ENCODE data around the gene CELA1. TPM values are rescaled to one million over a fixed set of nuclear protein-coding genes. Genes with fewer than 3 reads are reported as not detected.

Gene CELA1
- not detected for total RNA-seq
- polyA plus RNA-seq, result not detected
- long read RNA-seq, donor 1, result 0 reads
- long read RNA-seq, donor 2, result 0 reads

DNA sequence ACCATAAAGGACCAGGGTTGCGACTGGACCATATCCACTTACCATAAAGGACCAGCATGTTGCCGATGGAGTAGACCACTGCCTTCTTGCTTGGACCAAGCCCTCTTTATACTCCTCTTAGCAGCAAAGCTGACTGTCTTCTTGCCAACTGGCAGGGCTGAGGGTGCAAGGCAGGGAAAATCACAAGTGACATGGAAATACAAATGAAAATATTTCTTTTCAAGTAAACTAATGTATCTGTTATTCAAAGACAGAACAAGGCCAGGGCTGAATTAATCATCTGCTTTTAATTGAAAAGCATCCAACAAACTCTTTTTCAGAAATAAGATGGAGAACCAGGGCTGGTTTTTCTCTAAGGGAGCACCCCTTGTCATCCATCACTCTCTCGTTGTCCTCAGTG lies at the start of gene CELA1:
Gene CELA1 (minus strand): TSS at position 99 of the 400 bp plus-strand sequence. CDS start 41 bp downstream, at position 58.
- DNase-seq, result no peak
- Histone ChIP-seq H3K4me1 (ENCODE audit: control insufficient read depth in 1 of 2, insufficient read depth in 2 of 2, low read length in 2 of 2) (no peaks in the 10 kb centered on the region), H3K4me3 (ENCODE audit: low read length in 2 of 2) (no peak within 1 kb of the TSS), H3K27ac (ENCODE audit: low read depth in 1 of 2, low read length in 2 of 2) (no peak within 1 kb of the TSS), H3K9me3 (ENCODE audit: control insufficient read depth, low read length) (no peaks in the 10 kb centered on the region), H3K27me3 (ENCODE audit: control insufficient read depth in 1 of 2, insufficient read depth in 2 of 2, low read length in 1 of 2) (no peaks in the 10 kb centered on the region), H3K36me3 (ENCODE audit: control insufficient read depth in 1 of 2, insufficient read depth in 2 of 2, low read length in 1 of 2) (no peaks in the 10 kb centered on the region)
- ATAC-seq (ENCODE audit: low FRiP score), result no peak
- WGBS, 2 donors, result 88% methylated on average over 3 of the region's 3 CpGs
- intact Hi-C loops (cut with DNase I), result loop anchor here in 1 of 2 donors (10.0 kb wide), 1 partner anchor 302 kb away; the partner anchor contains the start of gene LETMD1

DNA sequence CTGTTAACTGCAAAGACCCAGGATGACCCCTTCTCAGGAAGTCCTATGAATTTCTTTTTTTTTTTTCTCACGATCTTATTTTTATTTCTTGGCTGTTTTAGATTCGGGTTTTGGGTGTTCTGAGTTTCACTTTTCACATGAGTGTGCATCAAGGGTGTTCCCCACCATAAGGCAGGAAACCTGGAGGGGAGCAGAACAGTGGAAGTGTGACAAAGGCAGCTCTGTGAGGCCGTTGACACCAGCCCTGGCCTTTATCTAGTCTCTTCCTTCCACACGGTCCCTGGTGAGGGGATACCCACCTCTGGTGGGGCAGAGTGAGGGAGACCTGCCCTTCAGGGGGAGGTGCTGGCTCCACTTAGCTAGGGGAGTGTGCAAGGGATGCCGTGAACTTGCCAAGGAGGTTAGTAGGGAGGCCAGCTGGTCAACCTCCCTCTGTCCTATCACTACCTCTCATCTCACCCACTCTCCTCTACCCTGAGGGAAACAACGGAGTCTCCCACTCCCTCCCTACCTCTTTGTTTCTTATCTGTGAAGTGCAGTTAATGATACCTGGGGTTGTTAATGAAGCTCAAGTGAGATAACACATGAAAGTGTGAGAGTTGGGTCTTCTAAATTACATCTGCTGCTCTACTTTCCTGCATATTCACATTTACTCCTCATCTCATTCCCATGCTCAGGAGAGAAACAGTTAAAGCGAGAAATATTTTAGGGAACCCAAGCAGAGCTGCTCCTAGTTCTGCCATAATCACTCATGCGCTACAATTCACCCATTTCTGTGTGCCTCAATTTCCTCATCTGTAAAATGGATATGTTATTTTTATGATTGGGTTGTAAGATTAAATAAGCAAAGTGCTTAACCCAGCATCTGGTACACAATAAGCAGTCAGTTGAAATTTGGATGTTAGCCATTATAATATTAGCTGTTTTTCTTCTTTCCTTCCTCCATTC lies 49.1 kb upstream of the CELA1 start:
- no peaks in the 10 kb centered on the region for H3K27me3 ChIP-seq (ENCODE audit: control insufficient read depth in 1 of 2, insufficient read depth in 2 of 2, low read length in 1 of 2)
- H3K9me3 ChIP-seq (ENCODE audit: control insufficient read depth, low read length), result no peaks in the 10 kb centered on the region
- intact Hi-C loops (cut with DNase I), result no loop called here
- H3K4me1 ChIP-seq (ENCODE audit: control insufficient read depth in 1 of 2, insufficient read depth in 2 of 2, low read length in 2 of 2), result no peaks in the 10 kb centered on the region
- DNase-seq (no peak), ATAC-seq (ENCODE audit: low FRiP score) (no peak)
- no peak overlapping the region for H3K4me3 ChIP-seq (ENCODE audit: low read length in 2 of 2)
- H3K27ac ChIP-seq (ENCODE audit: low read depth in 1 of 2, low read length in 2 of 2), result no peak overlapping the region
- H3K36me3 ChIP-seq (ENCODE audit: control insufficient read depth in 1 of 2, insufficient read depth in 2 of 2, low read length in 1 of 2), result no peaks in the 10 kb centered on the region
- WGBS, 2 donors, result 59 to 62% methylated on average over 8 of the region's 8 CpGs

- Histone ChIP-seq H3K4me1 (ENCODE audit: control insufficient read depth in 1 of 2, insufficient read depth in 2 of 2, low read length in 2 of 2) (no peaks in the 10 kb centered on the region), H3K27ac (ENCODE audit: low read depth in 1 of 2, low read length in 2 of 2) (no peak overlapping the region), H3K27me3 (ENCODE audit: control insufficient read depth in 1 of 2, insufficient read depth in 2 of 2, low read length in 1 of 2) (no peaks in the 10 kb centered on the region), H3K9me3 (ENCODE audit: control insufficient read depth, low read length) (no peaks in the 10 kb centered on the region), H3K36me3 (ENCODE audit: control insufficient read depth in 1 of 2, insufficient read depth in 2 of 2, low read length in 1 of 2) (no peaks in the 10 kb centered on the region), H3K4me3 (ENCODE audit: low read length in 2 of 2) (no peak overlapping the region)
- WGBS, 2 donors, result 91 to 92% methylated on average over 14 of the region's 14 CpGs
- peak in 1 of 2 donors; percentile 57 for DNase-seq
- no peak for ATAC-seq (ENCODE audit: low FRiP score)
- intact Hi-C loops (cut with DNase I), result no loop called here
Observed at GRCh38 chr12:51393676-51394545, 47.4 kb upstream of the CELA1 start.

DNA sequence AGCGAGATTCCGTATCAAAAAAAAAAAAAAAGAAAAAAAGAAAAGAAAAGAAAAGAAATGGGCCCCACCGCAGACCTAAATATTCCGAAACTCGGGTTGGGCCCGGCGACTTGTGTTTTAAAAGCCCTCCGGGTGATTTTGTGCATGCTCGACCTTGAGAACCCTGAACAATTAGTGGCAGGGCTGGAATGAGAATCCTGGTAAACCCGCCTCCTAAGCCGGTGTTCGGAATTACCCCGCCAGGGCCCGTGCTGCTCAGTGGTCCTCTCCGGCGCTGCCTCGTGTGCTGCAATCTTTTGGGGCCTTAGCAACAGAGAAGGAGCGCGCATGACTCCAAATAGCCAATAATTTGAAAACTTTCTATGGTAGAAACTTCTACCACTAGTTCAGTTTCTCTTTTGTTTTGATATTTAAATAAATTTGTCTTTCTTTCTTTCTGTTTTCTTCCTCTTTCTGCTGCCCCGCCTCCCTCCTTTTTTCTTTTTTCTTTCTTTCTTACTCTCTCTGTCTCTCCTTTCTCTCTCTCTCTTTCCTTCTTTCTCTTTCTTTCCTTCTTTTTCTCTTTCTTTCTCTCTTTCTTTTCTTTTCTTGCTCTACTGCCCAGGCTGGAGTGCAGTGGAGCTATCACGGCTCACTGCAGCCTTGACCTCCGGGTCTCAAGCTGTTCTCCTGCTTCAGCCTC lies 46.2 kb upstream of the CELA1 start:
- DNase-seq, result no peak
- H3K4me3 ChIP-seq (ENCODE audit: low read length in 2 of 2), result no peak overlapping the region
- no peak for ATAC-seq (ENCODE audit: low FRiP score)
- H3K27ac ChIP-seq (ENCODE audit: low read depth in 1 of 2, low read length in 2 of 2), result no peak overlapping the region
- H3K9me3 ChIP-seq (ENCODE audit: control insufficient read depth, low read length), result no peaks in the 10 kb centered on the region
- intact Hi-C loops (cut with DNase I), result no loop called here
- no peaks in the 10 kb centered on the region for H3K27me3 ChIP-seq (ENCODE audit: control insufficient read depth in 1 of 2, insufficient read depth in 2 of 2, low read length in 1 of 2)
- H3K36me3 ChIP-seq (ENCODE audit: control insufficient read depth in 1 of 2, insufficient read depth in 2 of 2, low read length in 1 of 2), result no peaks in the 10 kb centered on the region
- 30 to 36% methylated on average over 22 of the region's 22 CpGs for WGBS, 2 donors
- H3K4me1 ChIP-seq (ENCODE audit: control insufficient read depth in 1 of 2, insufficient read depth in 2 of 2, low read length in 2 of 2), result no peaks in the 10 kb centered on the region

- intact Hi-C loops (cut with DNase I), result no loop called here
- 0 to 1% methylated on average over 38 to 73 of the region's 73 CpGs for WGBS, 2 donors
- ATAC-seq (ENCODE audit: low FRiP score) (peak; percentile 36), DNase-seq (peak; percentile 65 to 78)
- H3K9me3 ChIP-seq (ENCODE audit: control insufficient read depth, low read length), result no peaks in the 10 kb centered on the region
- no peaks in the 10 kb centered on the region for H3K4me1 ChIP-seq (ENCODE audit: control insufficient read depth in 1 of 2, insufficient read depth in 2 of 2, low read length in 2 of 2)
- H3K36me3 ChIP-seq (ENCODE audit: control insufficient read depth in 1 of 2, insufficient read depth in 2 of 2, low read length in 1 of 2), result no peaks in the 10 kb centered on the region
- peak within 1 kb of the TSS; percentile 36 to 44 for H3K4me3 ChIP-seq (ENCODE audit: low read length in 2 of 2)
- no peaks in the 10 kb centered on the region for H3K27me3 ChIP-seq (ENCODE audit: control insufficient read depth in 1 of 2, insufficient read depth in 2 of 2, low read length in 1 of 2)
- no peak within 1 kb of the TSS for H3K27ac ChIP-seq (ENCODE audit: low read depth in 1 of 2, low read length in 2 of 2)
Observed at GRCh38 chr12:51391283-51392123, 45.0 kb upstream of the CELA1 start, which contains the start of gene GALNT6. Gene GALNT6 (minus strand): TSS chr12:51391406. CDS start chr12:51379781, 11,625 bp downstream.

- Histone ChIP-seq H3K27ac (ENCODE audit: low read depth in 1 of 2, low read length in 2 of 2) (no peak overlapping the region), H3K4me3 (ENCODE audit: low read length in 2 of 2) (no peak overlapping the region), H3K4me1 (ENCODE audit: control insufficient read depth in 1 of 2, insufficient read depth in 2 of 2, low read length in 2 of 2) (no peaks in the 10 kb centered on the region), H3K9me3 (ENCODE audit: control insufficient read depth, low read length) (no peaks in the 10 kb centered on the region), H3K27me3 (ENCODE audit: control insufficient read depth in 1 of 2, insufficient read depth in 2 of 2, low read length in 1 of 2) (no peaks in the 10 kb centered on the region), H3K36me3 (ENCODE audit: control insufficient read depth in 1 of 2, insufficient read depth in 2 of 2, low read length in 1 of 2) (no peaks in the 10 kb centered on the region)
- 27 to 28% methylated on average over 8 of the region's 8 CpGs for WGBS, 2 donors
- ATAC-seq (ENCODE audit: low FRiP score), result peak; percentile 8
- intact Hi-C loops (cut with DNase I), result no loop called here
- peak in 1 of 2 donors; percentile 66 for DNase-seq
Observed at GRCh38 chr12:51390891-51391282, 44.4 kb upstream of the CELA1 start.

- Histone ChIP-seq H3K9me3 (ENCODE audit: control insufficient read depth, low read length) (no peaks in the 10 kb centered on the region), H3K4me1 (ENCODE audit: control insufficient read depth in 1 of 2, insufficient read depth in 2 of 2, low read length in 2 of 2) (no peaks in the 10 kb centered on the region), H3K27me3 (ENCODE audit: control insufficient read depth in 1 of 2, insufficient read depth in 2 of 2, low read length in 1 of 2) (no peaks in the 10 kb centered on the region), H3K36me3 (ENCODE audit: control insufficient read depth in 1 of 2, insufficient read depth in 2 of 2, low read length in 1 of 2) (no peaks in the 10 kb centered on the region), H3K4me3 (ENCODE audit: low read length in 2 of 2) (no peak overlapping the region), H3K27ac (ENCODE audit: low read depth in 1 of 2, low read length in 2 of 2) (no peak overlapping the region)
- peak in 1 of 2 donors; percentile 20 for DNase-seq
- intact Hi-C loops (cut with DNase I), result no loop called here
- ATAC-seq (ENCODE audit: low FRiP score), result no peak
- 91% methylated on average over 6 of the region's 6 CpGs for WGBS, 2 donors
Observed at GRCh38 chr12:51390457-51390856, 44.0 kb upstream of the CELA1 start.
